Thoracic aorta (tissue), 2 donors: ENCODE results near the gene OR52N5. TPM values are rescaled to one million over a fixed set of nuclear protein-coding genes. Genes with fewer than 3 reads are reported as not detected.

ENCODE experiments used
- ATAC-seq: fragments of 150-250 bp; one replicate; pipeline ENCODE4 v1.8.0; 2017; ENCODE audit warnings: low read depth; ENCODE audit not compliant: insufficient number of reproducible peaks, low FRiP score
- DNase-seq: peaks from one replicate; pipeline ENCODE4 v3.0.0-alpha.2; 2020; ENCODE audit warnings: low spot score
- H3K27ac ChIP-seq, 2 donors: fragments of 200-600 bp; sonication (generic); 1 replicate in 1 of 2; 2 replicates in 1 of 2; pipeline ENCODE4 v1.5.1; 2016; ENCODE audit warnings: mild to moderate bottlenecking in 2 of 2, moderate library complexity in 2 of 2
- H3K27me3 ChIP-seq: fragments of 200-600 bp; sonication (generic); replicated peaks from 2 replicates; pipeline ENCODE4 v1.6.0; 2016; ENCODE audit warnings: mild to moderate bottlenecking; ENCODE audit not compliant: insufficient read depth
- H3K36me3 ChIP-seq: fragments of 200-600 bp; sonication (generic); one replicate; pipeline ENCODE4 v1.5.1; 2016
- H3K4me1 ChIP-seq, 2 donors: fragments of 200-600 bp; sonication (generic); 1 replicate in 1 of 2; 2 replicates in 1 of 2; pipeline versions ENCODE4 v1.5.1 to v1.6.0; 2016; ENCODE audit warnings: low read depth in 2 of 2, mild to moderate bottlenecking in 1 of 2; ENCODE audit not compliant: control insufficient read depth in 1 of 2
- H3K4me3 ChIP-seq: fragments of 200-600 bp; sonication (generic); 2 replicates; pipeline ENCODE4 v1.5.1; 2016; ENCODE audit warnings: mild to moderate bottlenecking
- H3K9me3 ChIP-seq: fragments of 200-600 bp; sonication (generic); 2 replicates; pipeline ENCODE4 v1.5.1; 2016
- total RNA-seq, 2 donors: library from RNA; depleted of rRNA; stranded (reverse); fragments of >200 nt; gene quantifications; one replicate each; pipeline versions ENCODE4 v1.1.0 to v1.2.3, GENCODE V29; 2016
- TF ChIP-seq, protein P1 (sequence below): fragments of 200-600 bp; sonication (generic); IDR thresholded peaks from one replicate; pipeline ENCODE4 v1.5.1; 2019; ENCODE audit warnings: antibody characterized with exemption

The OR52N5 gene
- total RNA-seq, 2 donors from 2014 or later, result not detected

GRCh38 chr11:5738431-5738830 is 44.7 kb downstream of the OR52N5 start:
- TF ChIP-seq, protein P1, sequence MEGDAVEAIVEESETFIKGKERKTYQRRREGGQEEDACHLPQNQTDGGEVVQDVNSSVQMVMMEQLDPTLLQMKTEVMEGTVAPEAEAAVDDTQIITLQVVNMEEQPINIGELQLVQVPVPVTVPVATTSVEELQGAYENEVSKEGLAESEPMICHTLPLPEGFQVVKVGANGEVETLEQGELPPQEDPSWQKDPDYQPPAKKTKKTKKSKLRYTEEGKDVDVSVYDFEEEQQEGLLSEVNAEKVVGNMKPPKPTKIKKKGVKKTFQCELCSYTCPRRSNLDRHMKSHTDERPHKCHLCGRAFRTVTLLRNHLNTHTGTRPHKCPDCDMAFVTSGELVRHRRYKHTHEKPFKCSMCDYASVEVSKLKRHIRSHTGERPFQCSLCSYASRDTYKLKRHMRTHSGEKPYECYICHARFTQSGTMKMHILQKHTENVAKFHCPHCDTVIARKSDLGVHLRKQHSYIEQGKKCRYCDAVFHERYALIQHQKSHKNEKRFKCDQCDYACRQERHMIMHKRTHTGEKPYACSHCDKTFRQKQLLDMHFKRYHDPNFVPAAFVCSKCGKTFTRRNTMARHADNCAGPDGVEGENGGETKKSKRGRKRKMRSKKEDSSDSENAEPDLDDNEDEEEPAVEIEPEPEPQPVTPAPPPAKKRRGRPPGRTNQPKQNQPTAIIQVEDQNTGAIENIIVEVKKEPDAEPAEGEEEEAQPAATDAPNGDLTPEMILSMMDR, result no peak
- Histone ChIP-seq H3K4me1 (no peaks in the 10 kb centered on the region), H3K4me3 (no peak overlapping the region), H3K27me3 (no peaks in the 10 kb centered on the region), H3K9me3 (peaks cover 7% of the 10 kb centered on the region), H3K27ac (no peak overlapping the region), H3K36me3 (no peaks in the 10 kb centered on the region)
- ATAC-seq, result no peak
- DNase-seq, result no peak

DNA sequence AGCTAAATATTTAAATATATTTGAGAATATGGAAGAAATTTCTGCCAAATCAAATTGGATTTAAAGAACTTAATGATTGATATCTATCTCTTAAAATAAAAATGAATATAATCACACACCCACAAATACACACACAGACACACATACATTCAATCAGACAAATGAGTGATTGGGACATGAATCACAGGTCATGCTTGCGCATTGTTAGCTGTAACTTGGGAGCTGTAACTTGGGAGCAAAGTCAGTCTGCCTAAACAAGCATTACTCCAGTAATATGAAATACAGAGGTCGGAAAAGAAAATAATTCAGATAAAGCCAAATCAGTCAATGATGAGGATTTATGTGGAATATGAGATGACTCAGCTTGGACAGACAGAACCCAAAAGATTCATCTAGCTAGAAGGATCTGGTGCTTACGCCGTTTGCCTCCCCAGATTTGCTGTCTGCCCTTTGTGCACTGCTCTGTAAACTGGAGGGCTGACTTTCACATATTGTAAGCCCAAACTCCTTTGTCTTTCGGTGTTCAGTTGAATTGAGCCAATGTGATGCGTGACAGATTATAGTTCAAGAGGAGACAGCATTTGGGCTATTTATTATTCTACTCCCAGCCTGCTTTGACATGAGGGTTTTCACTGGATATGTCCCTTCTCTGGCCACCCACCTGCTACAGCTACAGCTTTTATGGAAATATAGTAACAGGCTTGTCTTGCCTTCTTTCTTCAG is 45.3 kb downstream of the OR52N5 start:
- Histone ChIP-seq H3K4me1 (no peaks in the 10 kb centered on the region), H3K4me3 (no peak overlapping the region), H3K36me3 (no peaks in the 10 kb centered on the region), H3K27ac (no peak overlapping the region), H3K9me3 (peaks cover 7% of the 10 kb centered on the region), H3K27me3 (no peaks in the 10 kb centered on the region)
- ATAC-seq (no peak), DNase-seq (no peak)
- TF ChIP-seq, protein P1, result no peak

GRCh38 chr11:5737091-5737490 is 46.1 kb downstream of the OR52N5 start:
- TF ChIP-seq, protein P1, result no peak
- DNase-seq (no peak), ATAC-seq (no peak)
- H3K27ac ChIP-seq, result no peak overlapping the region
- peaks cover 7% of the 10 kb centered on the region for H3K9me3 ChIP-seq
- H3K36me3 ChIP-seq, result no peaks in the 10 kb centered on the region
- no peaks in the 10 kb centered on the region for H3K4me1 ChIP-seq
- no peak overlapping the region for H3K4me3 ChIP-seq
- H3K27me3 ChIP-seq, result no peaks in the 10 kb centered on the region

- Histone ChIP-seq H3K9me3 (peaks cover 4% of the 10 kb centered on the region), H3K36me3 (no peaks in the 10 kb centered on the region), H3K27me3 (no peaks in the 10 kb centered on the region), H3K27ac (no peak within 1 kb of the TSS), H3K4me1 (no peaks in the 10 kb centered on the region), H3K4me3 (no peak within 1 kb of the TSS)
- ATAC-seq (no peak), DNase-seq (no peak)
- TF ChIP-seq, protein P1, result no peak
Measured at GRCh38 chr11:5736396-5736795, 46.8 kb downstream of the OR52N5 start, which contains the start of gene OR56B1. TSS of gene OR56B1 (plus strand) at chr11:5736448. CDS start at chr11:5736517, 69 bp downstream.

GRCh38 chr11:5727691-5728090 is 55.5 kb downstream of the OR52N5 start:
- Histone ChIP-seq H3K9me3 (no peaks in the 10 kb centered on the region), H3K4me1 (no peaks in the 10 kb centered on the region), H3K27ac (no peak overlapping the region), H3K36me3 (no peaks in the 10 kb centered on the region), H3K4me3 (no peak overlapping the region), H3K27me3 (no peaks in the 10 kb centered on the region)
- DNase-seq (no peak), ATAC-seq (no peak)
- TF ChIP-seq, protein P1, result no peak
